HG03354 (cell line): Measurements from ENCODE around the gene PKDREJ.
"Not testable (repeated sequence)": the region's sequence is repeated elsewhere in the genome, so short reads cannot be mapped to it uniquely, and the experiment has no call there.

Experiments
- ATAC-seq: cut with Tn5 transposase; IDR thresholded peaks from one replicate; pipeline ENCODE4 v1.9.1; 2021; ENCODE audit warnings: mild to moderate bottlenecking; ENCODE audit not compliant: unreplicated experiment, poor library complexity, severe bottlenecking

PKDREJ gene, protein sequence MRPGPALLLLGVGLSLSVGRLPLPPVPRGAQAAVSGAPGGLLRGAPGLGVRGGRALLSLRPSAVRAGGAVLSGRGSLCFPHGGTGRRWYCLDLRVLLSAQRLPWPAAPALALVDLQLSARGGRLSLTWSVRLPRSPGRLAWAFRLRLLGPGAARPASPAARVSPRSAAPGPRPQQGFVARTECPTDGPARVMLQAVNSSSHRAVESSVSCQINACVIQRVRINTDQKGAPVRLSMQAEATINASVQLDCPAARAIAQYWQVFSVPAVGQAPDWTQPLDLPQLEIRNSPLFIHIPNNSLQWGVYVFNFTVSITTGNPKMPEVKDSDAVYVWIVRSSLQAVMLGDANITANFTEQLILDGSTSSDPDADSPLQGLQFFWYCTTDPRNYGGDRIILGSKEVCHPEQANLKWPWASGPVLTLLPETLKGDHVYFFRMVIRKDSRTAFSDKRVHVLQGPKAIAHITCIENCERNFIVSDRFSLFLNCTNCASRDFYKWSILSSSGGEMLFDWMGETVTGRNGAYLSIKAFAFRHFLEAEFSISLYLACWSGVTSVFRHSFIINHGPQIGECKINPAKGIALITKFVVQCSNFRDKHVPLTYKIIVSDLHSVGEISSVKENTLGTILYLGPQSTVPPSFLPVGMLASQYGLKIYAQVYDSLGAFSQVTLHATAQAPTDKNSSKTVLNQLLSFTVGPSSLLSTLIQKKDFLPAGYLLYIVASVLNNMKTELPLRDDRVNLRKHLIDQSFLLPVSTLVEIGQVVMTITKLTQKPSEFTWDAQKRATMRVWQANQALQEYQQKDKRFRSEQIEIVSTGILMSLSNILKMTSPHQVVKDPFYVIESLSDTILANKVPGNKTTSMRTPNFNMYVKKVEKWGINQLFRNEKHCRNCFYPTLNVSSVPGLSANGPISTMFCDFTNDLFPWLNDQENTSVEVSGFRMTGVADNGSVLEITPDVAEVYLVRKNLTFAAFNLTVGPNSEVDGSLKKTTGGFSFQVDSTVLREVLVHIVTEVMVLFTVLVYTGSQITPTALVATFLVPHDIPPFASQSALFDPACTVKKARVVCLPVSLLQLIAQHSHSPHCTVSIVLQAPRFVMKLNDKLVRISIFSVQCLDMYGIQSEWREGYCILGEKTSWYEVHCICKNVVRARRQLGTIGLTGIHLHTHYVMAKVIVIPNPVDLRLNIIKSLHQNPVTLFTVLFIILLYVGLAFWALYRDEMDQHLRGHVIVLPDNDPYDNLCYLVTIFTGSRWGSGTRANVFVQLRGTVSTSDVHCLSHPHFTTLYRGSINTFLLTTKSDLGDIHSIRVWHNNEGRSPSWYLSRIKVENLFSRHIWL (N-terminal part only)

GRCh38 chr22:46263216-46263590, at the start of gene PKDREJ:
TSS of gene PKDREJ (minus strand) at chr22:46263343. CDS start at chr22:46263322, 21 bp downstream.
- no peak for ATAC-seq

DNA sequence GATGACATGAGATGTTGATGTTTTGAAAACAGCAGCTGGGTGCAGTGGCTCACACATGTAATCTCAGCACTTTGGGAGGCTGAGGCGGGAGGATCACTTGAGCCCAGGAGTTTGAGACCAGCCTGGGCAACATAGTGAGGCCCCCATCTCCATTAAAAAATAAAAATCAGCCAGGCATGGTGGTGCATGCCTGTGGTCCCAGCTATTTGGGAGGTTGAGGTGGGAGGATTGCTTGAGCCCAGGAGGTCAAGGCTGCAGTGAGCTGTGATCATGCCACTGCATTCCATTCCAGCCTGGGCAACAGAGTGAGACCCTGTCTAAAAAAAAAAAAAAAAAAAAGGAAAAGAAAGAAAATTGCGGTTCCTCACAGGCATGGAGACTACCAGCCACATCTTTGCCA, 49.7 kb upstream of the PKDREJ start:
- not testable (repeated sequence) for ATAC-seq

DNA sequence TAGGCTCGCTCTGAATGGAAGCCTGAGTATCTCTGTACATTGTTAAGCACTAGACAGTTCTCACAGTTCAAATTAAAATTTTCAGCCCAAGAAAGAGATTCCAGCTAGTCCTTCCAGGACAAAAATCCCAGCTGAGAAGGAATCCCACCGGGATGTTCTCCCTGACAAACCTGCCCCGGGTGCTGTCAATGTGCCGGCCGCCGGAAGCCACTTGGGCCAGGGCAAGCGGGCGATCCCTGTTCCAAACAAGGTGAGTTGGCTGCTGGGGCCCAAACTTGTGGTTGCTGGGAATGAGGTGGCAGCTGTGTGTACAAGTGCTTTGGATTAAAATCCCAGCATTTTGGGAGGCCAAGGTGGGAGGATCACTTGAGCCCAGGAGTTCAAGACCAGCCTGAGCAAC, 48.9 kb upstream of the PKDREJ start:
- no peak for ATAC-seq

DNA sequence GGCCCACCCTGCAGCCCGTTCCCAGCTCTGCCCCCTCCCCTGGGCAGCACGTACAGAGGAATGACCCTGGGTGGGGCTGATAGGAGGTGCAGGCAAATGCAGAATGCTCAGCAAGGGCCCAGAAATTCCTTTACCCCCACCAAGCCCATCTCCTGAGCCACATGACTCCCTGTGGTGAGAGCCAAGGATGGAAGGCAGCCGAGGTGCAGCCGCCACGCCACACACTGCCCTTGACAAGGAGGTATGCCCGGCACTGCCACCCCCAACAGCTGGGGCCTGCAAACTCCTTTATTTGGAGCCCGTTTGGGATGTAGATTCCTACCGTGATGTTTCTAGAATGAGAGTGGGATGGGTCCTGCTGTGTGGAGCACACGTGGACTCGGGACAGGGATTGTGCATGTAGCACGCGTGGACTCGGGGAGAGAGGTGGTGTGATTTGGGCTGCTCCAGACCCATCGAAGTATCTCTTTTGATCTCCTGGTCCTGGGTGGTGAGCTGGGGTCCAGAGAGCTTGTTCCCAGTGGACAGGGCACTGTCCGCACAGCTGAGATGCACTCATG, 46.5 kb upstream of the PKDREJ start:
- ATAC-seq: no peak

- ATAC-seq: no peak
Observed at GRCh38 chr22:46308283-46308988, 45.3 kb upstream of the PKDREJ start.

- ATAC-seq: no peak
Observed at GRCh38 chr22:46303347-46303965, 40.3 kb upstream of the PKDREJ start.

DNA sequence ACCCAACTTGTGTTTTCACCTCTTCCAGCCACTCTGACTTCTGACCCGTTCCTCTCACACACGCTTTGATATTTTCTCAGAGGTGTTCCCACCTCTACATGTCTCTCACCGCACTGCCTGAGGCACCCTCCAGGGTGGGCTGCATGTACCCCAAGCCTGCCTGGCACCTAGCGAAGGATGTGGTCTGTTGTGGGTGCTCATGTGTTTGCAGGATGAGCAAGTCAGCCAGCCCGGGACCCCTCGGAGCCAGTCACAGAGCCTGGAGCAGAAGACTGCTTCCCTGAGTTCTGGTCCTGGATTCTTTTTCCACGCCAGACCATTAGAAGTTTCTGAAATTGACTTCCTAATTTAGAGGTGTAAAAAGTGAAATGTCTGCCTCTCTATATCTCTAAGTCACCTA, 37.3 kb upstream of the PKDREJ start:
- ATAC-seq: no peak

- no peak for ATAC-seq
Observed at GRCh38 chr22:46299101-46299500, 36.0 kb upstream of the PKDREJ start.

DNA sequence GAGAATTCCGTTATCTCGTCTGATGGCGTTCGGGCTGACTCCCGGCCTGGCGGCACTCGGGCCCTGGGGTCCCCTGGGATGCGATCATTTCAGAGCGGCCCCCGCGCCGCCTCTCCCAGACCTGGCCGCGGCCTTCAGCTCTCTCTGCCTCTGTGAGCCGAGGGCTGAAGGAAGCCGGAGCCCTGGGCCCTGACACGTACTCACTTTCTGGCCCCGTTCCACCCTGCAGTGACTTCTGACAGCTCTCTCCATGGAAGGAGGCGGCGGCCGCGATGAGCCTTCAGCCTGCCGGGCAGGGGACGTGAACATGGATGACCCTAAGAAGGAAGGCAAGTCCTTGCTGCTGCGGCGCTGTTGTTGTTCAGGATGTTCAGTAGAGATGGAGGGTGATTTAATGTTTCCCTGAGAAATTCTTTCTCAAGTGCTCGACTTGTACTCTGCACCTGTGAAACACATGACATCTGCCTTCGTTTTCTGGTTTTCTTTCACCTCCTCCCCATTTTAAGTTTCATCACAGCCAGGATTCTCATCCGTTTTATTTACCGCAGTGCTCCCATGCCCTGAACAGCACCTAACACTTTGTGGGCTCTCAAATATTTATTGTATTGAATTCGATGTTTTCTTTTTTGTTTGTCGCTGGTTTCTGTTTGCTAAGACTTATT, 34.1 kb upstream of the PKDREJ start:
- peak; percentile 26 for ATAC-seq

DNA sequence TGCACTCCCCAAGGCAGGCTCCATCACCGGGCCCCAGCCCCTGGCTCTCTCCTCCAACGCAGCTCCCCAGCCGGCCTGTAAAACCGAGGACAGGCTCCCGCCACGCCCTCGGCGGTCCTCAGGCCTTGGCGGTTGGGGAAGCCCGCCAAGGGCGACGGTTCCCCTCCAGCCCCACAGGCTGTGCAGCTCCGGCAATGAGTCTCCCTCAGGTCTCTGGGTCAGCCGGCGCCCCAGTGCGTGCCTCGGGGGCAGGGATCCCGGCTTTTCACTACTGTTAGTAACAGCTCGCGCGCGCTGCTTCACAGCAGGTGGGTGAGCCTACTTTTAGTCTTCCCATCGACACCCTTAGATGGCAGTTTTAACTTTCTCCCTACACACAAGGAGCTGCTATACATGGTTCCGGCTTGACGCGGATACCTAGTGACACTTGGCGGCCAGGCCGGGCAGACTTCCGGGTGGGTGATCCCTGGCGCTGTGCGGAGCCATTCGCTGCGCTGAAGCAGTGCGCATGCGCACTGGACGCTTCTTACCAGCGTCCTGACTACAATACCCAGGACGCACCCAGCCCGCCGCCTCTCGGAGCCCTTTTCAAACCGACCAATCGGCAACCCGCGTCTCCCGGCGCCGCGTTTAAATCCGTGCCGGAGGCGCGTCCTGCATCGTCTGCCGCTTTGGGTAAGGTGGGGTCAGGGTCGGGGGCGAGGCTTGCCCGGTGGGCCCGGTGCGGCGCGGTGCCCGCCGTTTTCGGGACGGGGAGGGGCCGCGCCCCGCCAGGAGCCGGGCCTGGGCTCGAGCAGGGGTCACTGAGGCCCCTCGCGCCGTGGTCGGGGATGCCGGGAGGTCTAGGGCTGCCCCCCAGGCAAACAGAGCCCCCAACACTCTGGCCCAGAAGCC, 33.4 kb upstream of the PKDREJ start, which contains the start of gene GTSE1:
Gene GTSE1, plus strand, starts transcription at position 614 of the 894 bp plus-strand sequence. CDS start 531 bp downstream, outside the sequence.
- ATAC-seq: peak; percentile 95

- no peak for ATAC-seq
Observed at GRCh38 chr22:46295277-46295971, 32.3 kb upstream of the PKDREJ start.

DNA sequence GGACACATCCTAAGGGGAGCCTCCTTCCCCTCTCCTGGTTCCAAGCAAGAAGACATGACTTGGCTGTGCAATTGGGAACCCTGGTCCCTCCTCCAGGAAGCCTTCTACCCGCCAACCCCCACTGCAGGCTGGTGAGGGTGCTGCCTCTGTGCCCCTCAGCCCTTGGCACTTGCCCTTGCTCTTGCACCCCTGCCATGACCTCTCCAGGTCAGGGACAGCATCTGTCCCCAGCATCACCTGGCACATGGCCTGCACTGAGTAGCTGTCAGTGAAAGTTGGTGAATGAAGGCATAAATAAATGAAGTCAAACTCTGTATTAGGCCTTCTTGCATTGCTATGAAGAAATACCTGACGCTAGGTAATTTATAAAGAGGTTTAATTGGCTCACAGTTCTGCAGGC, 31.6 kb upstream of the PKDREJ start:
- ATAC-seq: no peak

- ATAC-seq: no peak
Observed at GRCh38 chr22:46293577-46294260, 30.6 kb upstream of the PKDREJ start.

GRCh38 chr22:46292732-46293131, 29.6 kb upstream of the PKDREJ start:
- ATAC-seq: no peak

DNA sequence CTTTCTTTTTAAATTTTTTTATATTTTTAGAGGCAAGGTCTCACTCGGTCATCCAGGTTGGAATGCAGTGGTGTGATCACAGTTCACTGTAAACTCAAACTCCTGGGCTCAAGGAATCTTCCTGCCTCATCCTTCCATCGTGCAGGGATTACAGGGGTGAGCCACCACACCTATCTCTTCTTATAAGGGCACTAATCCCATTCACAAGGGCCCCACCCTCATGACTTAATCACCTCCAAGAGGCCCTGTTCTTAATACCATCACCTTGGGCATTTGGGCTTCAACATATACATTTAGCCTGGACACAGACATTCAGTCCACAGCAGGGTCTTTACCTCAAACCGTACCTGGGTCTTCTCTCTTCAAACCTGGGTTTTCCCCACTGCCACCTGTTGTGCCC, 29.0 kb upstream of the PKDREJ start:
- ATAC-seq: no peak
